GM19395 (cell line): ENCODE measurements around the gene EPHB1.

Experiments
- ATAC-seq: cut with Tn5 transposase; IDR thresholded peaks from one replicate; pipeline ENCODE4 v1.9.1; 2021; ENCODE audit warnings: mild to moderate bottlenecking, moderate library complexity; ENCODE audit not compliant: unreplicated experiment

The EPHB1 gene

GRCh38 chr3:134938029-134938525 is 143.0 kb downstream of the EPHB1 start:
- no peak for ATAC-seq

- ATAC-seq, result no peak
Observed at GRCh38 chr3:134939978-134940377, 144.9 kb downstream of the EPHB1 start.

- ATAC-seq, result no peak
Observed at GRCh38 chr3:134941820-134942219, 146.8 kb downstream of the EPHB1 start.

- ATAC-seq, result no peak
Observed at GRCh38 chr3:134944429-134944828, 149.4 kb downstream of the EPHB1 start.

GRCh38 chr3:134949150-134949549 is 154.1 kb downstream of the EPHB1 start:
- no peak for ATAC-seq

GRCh38 chr3:134952371-134952770 is 157.3 kb downstream of the EPHB1 start:
- no peak for ATAC-seq

GRCh38 chr3:134955874-134956273 is 160.8 kb downstream of the EPHB1 start:
- no peak for ATAC-seq

GRCh38 chr3:134956395-134956794 is 161.3 kb downstream of the EPHB1 start:
- ATAC-seq, result peak; percentile 73

GRCh38 chr3:134956844-134957243 is 161.8 kb downstream of the EPHB1 start:
- no peak for ATAC-seq

- no peak for ATAC-seq
Observed at GRCh38 chr3:134959516-134959915, 164.5 kb downstream of the EPHB1 start.

- ATAC-seq, result no peak
Observed at GRCh38 chr3:134964226-134964625, 169.2 kb downstream of the EPHB1 start.

- no peak for ATAC-seq
Observed at GRCh38 chr3:134965865-134966481, 170.9 kb downstream of the EPHB1 start.

- ATAC-seq, result no peak
Observed at GRCh38 chr3:134970895-134971294, 175.8 kb downstream of the EPHB1 start.

- ATAC-seq, result no peak
Observed at GRCh38 chr3:134971306-134971705, 176.2 kb downstream of the EPHB1 start.

GRCh38 chr3:134971907-134972306 is 176.8 kb downstream of the EPHB1 start:
- ATAC-seq, result peak; percentile 61

GRCh38 chr3:134972836-134973455 is 177.9 kb downstream of the EPHB1 start:
- no peak for ATAC-seq

- ATAC-seq, result no peak
Observed at GRCh38 chr3:134974624-134975023, 179.6 kb downstream of the EPHB1 start.

GRCh38 chr3:134976948-134977347 is 181.9 kb downstream of the EPHB1 start:
- ATAC-seq, result no peak

- ATAC-seq, result no peak
Observed at GRCh38 chr3:134978658-134979057, 183.6 kb downstream of the EPHB1 start.

- ATAC-seq, result no peak
Observed at GRCh38 chr3:134985864-134986715, 191.0 kb downstream of the EPHB1 start.

- no peak for ATAC-seq
Observed at GRCh38 chr3:134988666-134989065, 193.6 kb downstream of the EPHB1 start.

- no peak for ATAC-seq
Observed at GRCh38 chr3:134991003-134991402, 195.9 kb downstream of the EPHB1 start.
